Right hindlimb (tissue), 1 donor: ENCODE measurements around the gene CRELD1.

ENCODE experiments used
- DNase-seq: peaks from one replicate; pipeline ENCODE4 v3.0.0-alpha.2; 2018

Gene CRELD1

DNA sequence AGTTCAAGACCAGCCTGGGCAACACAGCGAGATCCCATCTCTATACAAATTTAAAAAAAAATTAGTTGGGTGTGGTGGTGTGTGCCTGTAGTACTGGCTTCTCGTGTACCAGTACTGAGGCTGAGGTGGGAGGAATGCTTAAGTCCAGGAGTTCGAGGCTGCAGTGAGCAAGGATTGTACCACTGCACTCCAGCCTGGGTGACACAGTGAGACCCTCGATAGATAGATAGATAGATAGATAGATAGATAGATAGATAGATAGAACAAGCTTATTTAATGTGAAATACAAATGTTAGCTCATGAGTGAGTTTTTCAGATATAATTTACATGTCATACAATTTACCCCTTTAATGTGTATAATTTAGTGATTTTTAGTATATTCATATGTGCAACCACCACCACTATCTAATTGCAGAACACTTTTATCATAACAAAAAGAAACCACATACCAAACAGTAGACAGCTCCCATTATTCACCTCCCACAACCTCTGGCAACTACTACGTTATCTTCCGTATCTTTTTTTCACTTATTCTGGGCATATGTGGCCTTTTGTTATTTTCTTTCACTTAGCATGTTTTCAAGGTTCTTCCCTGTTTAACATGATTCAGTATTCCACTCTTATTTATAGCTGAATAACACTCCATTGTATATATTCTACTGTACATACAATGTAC is 31.7 kb downstream of the CRELD1 start:
- DNase-seq: no peak

DNA sequence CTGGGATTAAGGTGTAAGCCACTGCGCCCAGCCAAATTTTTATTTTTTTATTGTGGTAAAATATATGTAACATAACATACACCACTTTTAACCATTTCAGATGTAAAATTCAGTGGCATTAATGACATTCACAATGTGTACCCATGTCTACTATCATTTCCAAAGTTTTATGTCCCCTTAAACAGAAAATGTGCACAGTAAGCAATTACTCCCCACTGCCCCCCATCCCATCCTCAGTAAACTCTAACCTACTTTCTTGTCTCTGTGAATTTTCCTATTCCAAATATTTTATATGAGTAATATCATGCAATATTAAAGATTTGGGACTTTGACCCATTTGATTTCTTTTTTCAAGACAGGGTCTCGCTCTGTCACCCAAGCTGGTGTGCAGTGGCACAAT is 33.2 kb downstream of the CRELD1 start:
- no peak for DNase-seq

DNA sequence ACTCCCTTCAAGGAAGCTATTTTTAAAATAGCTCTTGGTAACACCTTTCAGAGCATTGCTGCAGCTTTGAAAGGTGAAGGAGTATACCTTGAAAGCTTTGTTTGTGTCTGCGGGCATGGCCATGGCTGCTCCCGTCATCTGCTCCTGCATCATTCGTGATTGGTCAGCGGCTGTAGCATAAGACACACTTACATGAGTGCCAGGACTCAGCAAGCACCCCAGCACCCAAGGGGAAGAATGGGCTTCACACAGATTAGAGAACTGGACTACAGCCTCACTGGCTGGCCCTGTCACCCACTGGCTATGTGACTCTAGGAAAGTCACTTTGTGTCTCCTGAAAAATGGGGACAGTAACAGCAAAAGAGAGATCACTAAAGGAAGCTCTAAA is 36.0 kb downstream of the CRELD1 start:
- no peak for DNase-seq

DNA sequence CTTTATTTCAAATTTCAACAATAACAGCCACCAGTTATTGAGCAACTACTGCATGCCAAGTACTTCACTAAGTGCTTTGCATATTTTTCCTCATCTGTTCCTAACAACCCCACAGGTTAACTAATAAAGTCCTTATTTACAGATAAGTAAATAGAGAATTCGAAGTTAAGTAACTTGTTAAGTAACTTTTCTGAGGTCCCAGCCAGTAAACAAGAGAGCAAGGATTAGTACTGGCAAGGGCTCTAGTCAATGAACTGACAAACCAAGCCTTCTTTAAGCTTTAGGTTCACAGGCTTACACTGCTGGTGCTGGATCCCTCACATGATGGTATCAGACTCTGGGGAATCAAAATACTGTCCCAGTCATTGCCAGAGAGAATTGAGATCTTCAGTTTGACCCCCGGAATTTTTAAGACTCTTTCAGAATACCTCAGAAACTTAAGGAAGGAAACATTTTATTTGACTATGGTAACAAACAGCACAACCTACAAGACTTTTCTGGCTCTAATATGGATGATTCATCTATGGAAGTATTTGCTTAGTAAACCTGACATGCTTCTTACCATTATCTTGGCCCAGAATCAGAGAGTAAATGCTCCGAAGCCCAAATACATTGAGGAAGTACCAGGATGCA is 36.5 kb downstream of the CRELD1 start:
- no peak for DNase-seq

DNA sequence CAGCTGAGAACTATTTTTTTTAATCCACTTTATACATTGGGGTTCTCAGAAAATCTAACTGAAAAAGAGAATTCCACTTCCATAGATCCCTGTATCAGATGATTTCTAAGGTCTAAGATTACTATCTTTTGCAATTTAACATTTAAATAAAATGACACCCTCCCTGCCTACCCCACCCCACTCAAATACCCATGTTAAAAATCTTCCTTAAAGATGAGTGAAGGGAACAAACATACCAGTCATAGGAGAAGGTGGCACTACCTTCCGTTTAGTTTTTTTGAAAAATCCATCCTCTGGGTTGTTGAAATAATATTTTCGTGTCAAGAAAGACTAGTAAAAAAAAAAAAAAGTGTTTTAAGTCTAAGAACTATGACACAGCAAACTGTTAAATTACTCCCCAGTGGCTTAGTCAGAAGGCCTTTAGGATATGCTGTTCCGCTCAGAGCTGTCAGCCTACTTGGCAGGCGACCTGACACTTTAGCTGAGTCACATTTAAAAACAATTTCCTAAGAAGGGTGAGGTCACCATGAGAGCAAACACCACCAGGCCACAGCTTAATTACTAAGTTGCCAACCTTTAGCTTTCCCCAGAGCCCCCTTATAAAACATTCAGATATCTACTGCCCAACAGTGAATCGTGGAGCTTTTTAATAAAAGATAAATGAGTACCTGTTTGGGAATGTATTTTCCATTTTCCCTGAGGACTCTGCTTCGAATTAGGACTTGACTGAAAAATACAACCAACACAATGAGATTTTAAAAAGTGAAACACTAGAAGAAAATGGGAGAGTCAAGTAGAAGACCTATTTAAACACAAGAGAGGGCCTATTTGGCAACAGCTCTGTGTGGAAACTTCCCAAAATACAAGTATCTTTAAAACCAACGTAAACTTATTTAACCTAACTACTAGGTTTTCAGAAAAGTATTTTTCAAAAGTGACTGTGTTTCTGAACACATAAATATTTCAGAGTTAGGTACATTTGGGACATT is 43.4 kb downstream of the CRELD1 start:
- DNase-seq: no peak

DNA sequence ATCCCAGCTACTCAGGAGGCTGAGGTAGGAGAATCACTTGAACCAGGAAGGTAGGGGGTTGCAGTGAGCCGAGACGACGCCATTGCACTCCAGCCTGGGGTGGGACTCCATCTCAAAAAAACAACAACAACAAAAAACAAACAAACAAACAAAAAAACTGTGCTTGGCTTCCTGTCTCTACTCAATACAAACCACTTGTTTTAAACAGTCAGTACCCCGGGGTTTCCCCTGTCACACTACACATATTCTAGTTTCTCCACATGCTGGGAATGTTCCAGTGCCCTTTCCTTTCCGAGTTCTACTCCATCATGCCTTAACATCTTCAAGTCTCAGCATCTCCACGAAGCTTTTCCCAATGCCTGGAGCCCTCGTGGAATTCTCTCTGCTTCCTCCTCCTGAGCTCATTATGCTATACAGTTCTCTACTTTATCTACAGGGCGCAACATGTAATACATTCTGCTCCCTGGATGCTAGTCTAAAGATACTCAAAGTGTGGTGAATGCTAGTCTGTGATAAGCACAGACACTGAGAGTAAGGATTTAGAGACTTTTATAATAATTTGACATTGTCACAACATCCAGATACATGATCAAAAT is 45.2 kb downstream of the CRELD1 start:
- no peak for DNase-seq

DNA sequence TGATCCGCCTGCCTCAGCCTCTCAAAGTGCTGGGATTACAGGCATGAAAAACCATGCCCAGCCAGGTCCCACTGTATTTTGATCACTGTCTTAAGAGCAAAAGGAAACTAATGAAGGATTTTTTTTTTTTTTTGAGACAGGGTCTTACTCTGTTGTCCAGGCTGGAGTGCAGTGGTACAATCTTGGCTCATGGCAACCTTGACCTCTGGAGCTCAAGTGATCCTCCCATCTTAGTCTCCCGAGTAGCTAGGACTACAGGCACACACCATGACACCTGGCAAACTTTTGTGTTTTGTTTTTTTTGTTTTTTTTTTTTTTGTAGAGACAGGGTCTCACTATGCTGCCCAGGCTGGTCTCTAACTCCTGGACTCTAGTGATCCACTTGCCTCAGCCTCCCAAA is 46.6 kb downstream of the CRELD1 start:
- DNase-seq: no peak

DNA sequence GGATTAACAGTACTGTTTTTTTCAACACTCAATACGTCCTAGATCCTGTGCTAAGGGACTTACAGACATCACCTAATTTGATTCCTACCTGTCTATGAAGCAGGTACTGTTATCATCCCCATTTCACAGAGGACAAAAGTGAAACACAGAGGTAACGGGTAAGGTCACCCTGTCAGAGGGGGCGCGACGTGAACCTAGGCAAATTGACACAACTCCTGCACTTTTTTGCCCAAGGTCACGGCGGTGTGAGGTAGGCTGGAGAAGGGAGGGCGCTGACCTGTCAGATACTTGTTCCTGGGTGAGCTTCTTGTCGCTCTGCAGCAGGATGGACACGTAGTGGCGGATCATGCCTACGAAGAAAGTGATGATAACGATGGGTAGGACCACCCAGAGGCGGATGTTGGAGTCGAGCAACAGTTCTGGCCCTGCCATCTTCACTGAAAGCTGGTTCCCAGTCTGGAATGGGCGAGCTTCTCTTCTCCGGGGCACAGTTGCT is 52.6 kb downstream of the CRELD1 start:
- DNase-seq: no peak

DNA sequence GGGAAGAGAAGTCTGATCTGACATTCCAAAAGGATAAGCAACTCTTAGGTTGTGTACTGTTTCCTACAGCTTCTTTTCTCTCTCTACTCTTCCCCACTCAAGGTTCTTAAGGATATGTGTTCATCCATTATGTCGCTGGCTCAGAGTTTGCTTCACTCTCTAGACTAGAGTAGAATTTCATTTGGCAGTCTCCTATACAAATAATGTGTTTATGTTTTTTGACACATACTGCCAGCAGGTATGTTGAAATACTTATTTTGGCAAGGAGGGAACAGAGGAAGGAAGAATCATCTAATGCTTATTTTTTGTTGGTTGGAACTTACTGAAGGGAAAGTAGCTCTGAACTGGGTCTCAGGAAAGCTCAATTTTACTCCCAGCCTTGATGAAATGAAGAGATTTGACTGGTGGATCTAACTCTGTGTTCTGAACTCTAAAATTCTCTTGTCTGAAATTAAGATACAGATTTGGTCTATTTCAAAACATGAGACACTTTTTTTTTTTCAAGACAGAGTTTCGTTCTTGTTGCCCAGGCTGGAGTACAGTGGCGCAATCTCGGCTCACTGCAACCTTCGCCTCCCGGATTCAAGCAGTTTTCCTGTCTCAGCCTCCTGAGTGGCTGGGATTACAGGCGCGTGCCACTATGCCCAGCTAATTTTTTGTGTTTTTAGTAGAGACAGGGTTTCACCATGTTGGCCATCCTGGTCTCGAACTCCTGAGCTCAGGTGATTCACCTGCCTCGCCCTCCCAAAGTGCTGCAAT is 60.6 kb downstream of the CRELD1 start:
- no peak for DNase-seq
